ENCODE measurements around the gene C3orf33.

The C3orf33 gene

DNA sequence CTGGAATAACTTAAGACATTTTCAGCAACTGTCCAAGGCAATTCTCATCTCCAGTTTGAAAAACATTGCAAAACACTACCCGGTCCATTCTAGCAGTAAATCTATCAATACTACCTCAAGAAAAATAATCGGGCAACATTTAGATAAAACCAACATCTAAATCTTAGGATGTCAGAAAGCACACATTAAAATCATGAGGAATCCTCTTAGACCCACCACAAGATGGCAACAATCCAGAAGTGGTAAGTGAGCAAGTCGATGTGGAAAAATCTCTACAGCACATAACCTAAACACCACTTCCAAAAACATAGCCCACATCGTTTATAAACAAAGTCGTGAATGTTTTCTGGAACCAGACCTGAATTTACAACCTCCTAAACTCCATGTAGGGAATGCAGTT lies 66.9 kb downstream of the C3orf33 start:
- no peak for DNase-seq

DNA sequence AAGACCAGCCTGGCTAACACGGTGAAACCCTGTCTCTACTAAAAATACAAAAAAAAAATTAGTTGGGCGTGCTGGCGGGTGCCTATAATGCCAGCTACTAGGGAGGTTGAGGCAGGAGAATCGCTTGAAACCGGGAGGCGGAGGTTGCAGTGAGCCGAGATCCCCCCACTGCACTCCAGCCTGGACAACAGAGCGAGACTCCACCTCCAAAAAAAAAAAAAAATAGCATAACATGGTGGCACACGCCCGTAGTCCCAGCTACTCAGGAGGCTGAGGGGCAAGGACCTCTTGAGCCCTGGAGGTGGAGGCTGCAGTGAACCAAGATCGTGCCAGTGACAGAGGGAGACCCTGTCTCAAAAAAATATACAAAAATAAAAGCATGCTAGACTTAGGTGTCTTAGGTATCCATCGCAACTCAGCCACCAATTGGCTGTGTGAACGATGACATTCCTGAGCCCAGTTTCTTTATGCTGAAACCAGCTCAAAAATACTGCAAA lies 67.5 kb downstream of the C3orf33 start:
- no peak for DNase-seq

DNA sequence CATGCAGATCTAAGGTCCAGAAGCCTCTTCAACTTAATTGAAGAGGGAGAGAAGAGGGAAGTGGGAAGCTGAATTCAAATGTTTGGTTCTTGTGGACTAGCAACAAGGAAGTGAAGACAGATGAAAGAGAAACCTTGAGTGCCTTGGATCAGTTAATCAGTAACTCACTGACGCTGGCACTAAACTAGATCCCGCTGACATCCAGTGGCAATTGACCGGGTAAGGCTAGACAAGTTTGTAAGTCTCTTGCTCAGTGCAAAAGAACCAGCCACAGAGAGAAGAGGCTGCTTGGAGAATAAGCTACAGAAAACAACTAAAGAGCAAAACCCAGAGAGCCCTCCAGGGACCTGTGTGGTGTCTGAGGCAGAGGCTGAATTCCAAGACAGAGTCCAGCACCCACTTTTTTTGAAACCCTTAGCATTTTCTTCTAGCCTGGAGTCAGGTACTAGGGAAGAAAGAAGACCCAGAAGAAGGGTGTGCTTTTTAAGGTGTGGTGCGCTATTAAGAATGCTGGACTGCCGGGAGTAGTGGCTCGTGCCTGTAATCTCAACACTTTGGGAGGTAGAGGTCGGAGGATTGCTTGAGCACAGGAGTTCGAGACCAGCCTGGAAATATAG lies 68.1 kb downstream of the C3orf33 start:
- no peak for DNase-seq

DNA sequence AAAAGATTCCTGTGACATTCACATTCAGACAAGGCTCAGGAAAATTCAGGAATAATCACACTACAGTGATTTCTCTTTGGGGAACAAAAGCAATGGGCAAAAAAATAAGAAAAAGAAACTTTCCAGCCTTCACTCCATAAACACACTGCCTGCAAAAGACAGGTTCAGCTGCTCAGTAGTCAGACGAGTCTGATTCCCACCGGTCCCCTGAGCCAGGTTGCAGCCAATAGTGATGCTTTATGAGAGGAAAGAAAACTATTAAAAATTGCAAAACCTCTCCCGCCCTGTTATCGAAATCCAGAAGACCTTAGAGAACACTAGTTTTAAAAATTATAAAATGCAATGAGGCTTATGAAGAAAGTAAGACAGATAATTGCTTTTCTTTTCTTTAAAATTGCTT lies 69.7 kb downstream of the C3orf33 start:
- no peak for DNase-seq

DNA sequence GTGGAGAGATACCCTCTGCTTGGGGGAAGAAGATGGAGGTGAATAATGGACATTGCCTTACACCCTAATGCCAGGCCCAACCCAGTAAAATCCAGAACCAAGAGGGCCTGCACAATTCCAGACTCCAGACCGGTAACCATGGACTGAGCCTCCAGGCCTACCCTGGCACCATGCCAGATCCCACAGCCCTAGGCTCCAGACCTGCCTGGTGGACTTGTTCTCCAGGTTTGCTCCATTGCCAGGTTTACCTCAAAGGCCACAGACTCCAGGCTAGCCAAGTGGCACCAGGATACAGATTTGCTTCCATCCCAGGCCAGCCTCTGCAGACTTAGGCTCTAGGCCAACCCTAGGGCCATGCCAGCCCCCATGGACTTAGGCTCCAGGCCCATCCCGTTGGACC lies 75.2 kb downstream of the C3orf33 start:
- DNase-seq, result no peak

DNA sequence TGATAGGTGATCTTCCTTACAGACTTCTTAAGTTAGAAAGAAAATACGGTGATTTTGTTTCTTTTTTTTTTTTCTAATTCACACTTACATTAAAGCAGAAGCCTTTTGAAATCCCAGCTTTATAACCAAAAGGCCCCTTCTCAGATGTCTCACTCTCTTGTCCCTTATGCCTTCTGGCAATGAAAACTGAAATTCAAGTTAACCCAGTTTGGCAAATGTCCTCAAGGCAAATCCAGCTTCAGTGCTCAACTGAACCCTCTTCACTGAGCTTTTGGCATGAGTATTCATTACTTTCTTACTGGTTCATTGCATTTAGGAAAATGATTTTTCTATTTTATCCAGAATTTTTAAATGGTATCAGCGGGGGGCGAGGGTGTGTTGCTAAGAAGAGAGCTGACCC lies 78.2 kb downstream of the C3orf33 start:
- no peak for DNase-seq

DNA sequence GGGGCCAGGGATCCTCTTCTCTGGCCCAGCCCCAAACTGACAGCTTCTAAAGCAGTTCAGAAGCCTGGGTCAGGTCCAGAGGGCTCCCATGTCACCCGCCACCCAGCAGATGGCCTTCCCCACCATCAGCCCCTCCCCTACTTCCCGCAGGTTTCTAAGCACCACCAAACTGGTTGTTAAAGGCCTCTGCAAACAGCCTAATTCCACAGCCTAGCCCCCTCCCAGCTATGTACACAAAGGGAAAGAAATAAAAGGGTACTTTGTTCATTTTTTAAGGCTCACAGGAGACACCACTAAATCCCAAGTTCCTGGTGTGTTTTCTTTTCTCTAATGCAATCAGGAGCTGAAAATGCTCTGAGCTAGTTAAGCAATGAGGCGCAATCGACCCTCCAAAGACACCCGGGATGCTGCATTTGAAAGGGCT lies 91.8 kb downstream of the C3orf33 start:
- no peak for DNase-seq

Data from NK-92 treated with Interleukin-12 subunit alpha and Interleukin-12 subunit beta, amount 100 ng/mL, for 24 hours (cell line).